Thoracic aorta (tissue), 2 donors: Measurements from ENCODE around the gene GDPD3. TPM values are rescaled to one million over a fixed set of nuclear protein-coding genes. Genes with fewer than 3 reads are reported as not detected.

ENCODE experiments used
- ATAC-seq: fragments of 150-250 bp; one replicate; pipeline ENCODE4 v1.8.0; 2017; ENCODE audit warnings: low read depth; ENCODE audit not compliant: insufficient number of reproducible peaks, low FRiP score
- DNase-seq: peaks from one replicate; pipeline ENCODE4 v3.0.0-alpha.2; 2020; ENCODE audit warnings: low spot score
- H3K27ac ChIP-seq, 2 donors: fragments of 200-600 bp; sonication (generic); 1 replicate in 1 of 2; 2 replicates in 1 of 2; pipeline ENCODE4 v1.5.1; 2016; ENCODE audit warnings: mild to moderate bottlenecking in 2 of 2, moderate library complexity in 2 of 2
- H3K27me3 ChIP-seq: fragments of 200-600 bp; sonication (generic); replicated peaks from 2 replicates; pipeline ENCODE4 v1.6.0; 2016; ENCODE audit warnings: mild to moderate bottlenecking; ENCODE audit not compliant: insufficient read depth
- H3K36me3 ChIP-seq: fragments of 200-600 bp; sonication (generic); one replicate; pipeline ENCODE4 v1.5.1; 2016
- H3K4me1 ChIP-seq, 2 donors: fragments of 200-600 bp; sonication (generic); 1 replicate in 1 of 2; 2 replicates in 1 of 2; pipeline versions ENCODE4 v1.5.1 to v1.6.0; 2016; ENCODE audit warnings: low read depth in 2 of 2, mild to moderate bottlenecking in 1 of 2; ENCODE audit not compliant: control insufficient read depth in 1 of 2
- H3K4me3 ChIP-seq: fragments of 200-600 bp; sonication (generic); 2 replicates; pipeline ENCODE4 v1.5.1; 2016; ENCODE audit warnings: mild to moderate bottlenecking
- H3K9me3 ChIP-seq: fragments of 200-600 bp; sonication (generic); 2 replicates; pipeline ENCODE4 v1.5.1; 2016
- total RNA-seq, 2 donors: library from RNA; depleted of rRNA; stranded (reverse); fragments of >200 nt; gene quantifications; one replicate each; pipeline versions ENCODE4 v1.1.0 to v1.2.3, GENCODE V29; 2016
- TF ChIP-seq, protein P1 (sequence below): fragments of 200-600 bp; sonication (generic); IDR thresholded peaks from one replicate; pipeline ENCODE4 v1.5.1; 2019; ENCODE audit warnings: antibody characterized with exemption

The GDPD3 gene
- total RNA-seq, 2 donors from 2014 or later, result 4.6 to 6.0 TPM

DNA sequence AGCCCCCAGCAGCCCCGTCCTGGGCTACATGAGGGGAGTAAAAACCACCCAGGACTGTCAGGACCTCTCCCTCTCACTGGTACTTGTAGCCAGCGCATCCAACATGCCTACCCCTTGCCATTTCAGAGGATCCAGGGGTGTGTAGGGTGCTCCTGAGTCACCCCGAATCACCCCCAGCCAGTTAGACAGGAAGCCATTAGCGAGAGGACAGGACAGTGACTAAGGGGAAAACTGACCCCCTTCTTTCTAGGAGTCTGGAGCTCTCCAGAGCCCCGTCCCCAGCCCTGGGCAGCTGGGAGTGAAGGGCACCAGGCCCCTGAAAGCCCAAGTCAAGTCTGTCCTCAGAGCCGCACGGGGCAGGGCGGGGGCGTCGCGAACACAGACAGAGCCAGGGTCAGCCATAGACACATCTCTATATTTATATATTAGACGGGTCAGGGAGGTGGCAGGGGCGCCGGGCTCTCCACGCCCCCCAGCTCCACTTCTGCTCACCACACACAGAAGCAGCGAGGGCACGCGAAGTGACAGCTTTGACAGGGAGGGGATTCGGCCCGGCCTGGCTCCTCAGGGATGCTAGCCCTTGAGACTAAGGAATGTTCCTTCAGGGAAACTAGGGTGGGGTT, 485 bp upstream of the GDPD3 start:
- H3K27ac ChIP-seq, result no peak overlapping the region
- ATAC-seq (no peak), DNase-seq (no peak)
- no peaks in the 10 kb centered on the region for H3K4me1 ChIP-seq
- TF ChIP-seq, protein P1, sequence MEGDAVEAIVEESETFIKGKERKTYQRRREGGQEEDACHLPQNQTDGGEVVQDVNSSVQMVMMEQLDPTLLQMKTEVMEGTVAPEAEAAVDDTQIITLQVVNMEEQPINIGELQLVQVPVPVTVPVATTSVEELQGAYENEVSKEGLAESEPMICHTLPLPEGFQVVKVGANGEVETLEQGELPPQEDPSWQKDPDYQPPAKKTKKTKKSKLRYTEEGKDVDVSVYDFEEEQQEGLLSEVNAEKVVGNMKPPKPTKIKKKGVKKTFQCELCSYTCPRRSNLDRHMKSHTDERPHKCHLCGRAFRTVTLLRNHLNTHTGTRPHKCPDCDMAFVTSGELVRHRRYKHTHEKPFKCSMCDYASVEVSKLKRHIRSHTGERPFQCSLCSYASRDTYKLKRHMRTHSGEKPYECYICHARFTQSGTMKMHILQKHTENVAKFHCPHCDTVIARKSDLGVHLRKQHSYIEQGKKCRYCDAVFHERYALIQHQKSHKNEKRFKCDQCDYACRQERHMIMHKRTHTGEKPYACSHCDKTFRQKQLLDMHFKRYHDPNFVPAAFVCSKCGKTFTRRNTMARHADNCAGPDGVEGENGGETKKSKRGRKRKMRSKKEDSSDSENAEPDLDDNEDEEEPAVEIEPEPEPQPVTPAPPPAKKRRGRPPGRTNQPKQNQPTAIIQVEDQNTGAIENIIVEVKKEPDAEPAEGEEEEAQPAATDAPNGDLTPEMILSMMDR, result no peak
- no peak overlapping the region for H3K4me3 ChIP-seq
- H3K36me3 ChIP-seq, result peaks cover 58% of the 10 kb centered on the region
- no peaks in the 10 kb centered on the region for H3K9me3 ChIP-seq
- H3K27me3 ChIP-seq, result no peaks in the 10 kb centered on the region

DNA sequence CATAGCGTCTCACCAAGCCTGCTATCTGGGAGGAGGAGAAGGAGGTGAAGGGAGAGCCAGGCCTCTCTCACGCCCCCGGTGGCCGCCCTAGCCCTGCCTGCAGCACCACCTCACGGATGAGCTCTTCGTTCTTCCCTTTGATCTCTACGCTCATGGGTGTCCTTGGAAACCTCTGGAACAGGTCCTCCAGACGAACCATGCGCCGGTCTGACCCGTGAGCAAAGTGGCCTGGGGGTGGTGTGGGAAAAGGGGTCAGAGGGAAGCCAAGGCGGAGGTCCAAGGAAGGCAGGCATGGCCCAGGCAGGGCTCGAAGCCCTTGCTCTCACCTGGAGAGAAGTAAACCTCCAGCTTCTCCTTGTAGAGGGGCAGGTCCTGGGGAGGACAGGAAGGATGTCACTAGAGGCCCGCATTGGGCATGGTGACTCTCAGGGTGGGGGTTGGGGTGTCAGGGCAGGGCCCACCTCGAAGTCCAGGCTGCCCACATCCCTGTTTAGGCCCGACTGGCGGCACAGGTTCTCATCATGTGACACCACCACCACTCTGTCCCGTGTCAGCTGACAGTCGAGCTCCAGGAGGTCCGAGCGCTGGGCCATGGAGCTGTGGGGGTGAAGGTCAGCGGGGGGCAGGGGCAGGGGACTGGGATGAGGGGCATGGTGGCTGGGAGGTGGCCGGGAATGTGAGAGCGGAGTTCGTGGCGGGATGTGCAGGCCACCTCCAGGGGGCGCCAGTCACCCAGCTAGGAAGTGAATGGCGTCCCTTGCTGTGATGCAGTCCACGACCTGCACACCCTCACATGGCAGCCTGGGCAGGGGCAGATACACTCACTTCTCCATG, 923 bp downstream of the GDPD3 start:
- H3K4me1 ChIP-seq, result no peaks in the 10 kb centered on the region
- no peak overlapping the region for H3K4me3 ChIP-seq
- H3K27me3 ChIP-seq, result no peaks in the 10 kb centered on the region
- H3K9me3 ChIP-seq, result no peaks in the 10 kb centered on the region
- DNase-seq, result no peak
- TF ChIP-seq, protein P1, result peak; percentile 69
- H3K27ac ChIP-seq, result no peak overlapping the region
- ATAC-seq, result no peak
- H3K36me3 ChIP-seq, result peaks cover 51% of the 10 kb centered on the region

DNA sequence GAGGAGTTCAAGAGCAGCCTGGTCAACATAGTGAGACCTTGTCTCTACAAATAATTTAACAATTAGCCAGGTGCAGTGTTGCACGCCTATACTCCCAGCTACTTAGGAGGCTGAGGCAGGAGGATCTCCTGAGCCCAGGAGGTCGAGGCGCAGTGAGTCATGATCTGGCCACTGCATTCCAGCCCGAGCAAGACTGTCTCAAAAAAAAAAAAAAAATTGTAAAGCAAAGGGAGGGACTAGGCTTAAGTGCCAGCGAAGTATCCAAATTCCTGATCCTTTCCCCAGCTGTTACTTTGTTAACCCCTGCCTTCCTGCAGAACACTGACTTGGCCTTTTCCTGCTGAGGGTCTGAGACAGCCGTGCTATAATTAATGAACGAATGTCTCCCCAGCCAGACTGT, 2.7 kb downstream of the GDPD3 start:
- H3K27me3 ChIP-seq, result no peaks in the 10 kb centered on the region
- TF ChIP-seq, protein P1, result no peak
- H3K27ac ChIP-seq, result no peak overlapping the region
- peaks cover 36% of the 10 kb centered on the region for H3K36me3 ChIP-seq
- H3K4me1 ChIP-seq, result no peaks in the 10 kb centered on the region
- DNase-seq (no peak), ATAC-seq (no peak)
- H3K4me3 ChIP-seq, result no peak overlapping the region
- no peaks in the 10 kb centered on the region for H3K9me3 ChIP-seq

DNA sequence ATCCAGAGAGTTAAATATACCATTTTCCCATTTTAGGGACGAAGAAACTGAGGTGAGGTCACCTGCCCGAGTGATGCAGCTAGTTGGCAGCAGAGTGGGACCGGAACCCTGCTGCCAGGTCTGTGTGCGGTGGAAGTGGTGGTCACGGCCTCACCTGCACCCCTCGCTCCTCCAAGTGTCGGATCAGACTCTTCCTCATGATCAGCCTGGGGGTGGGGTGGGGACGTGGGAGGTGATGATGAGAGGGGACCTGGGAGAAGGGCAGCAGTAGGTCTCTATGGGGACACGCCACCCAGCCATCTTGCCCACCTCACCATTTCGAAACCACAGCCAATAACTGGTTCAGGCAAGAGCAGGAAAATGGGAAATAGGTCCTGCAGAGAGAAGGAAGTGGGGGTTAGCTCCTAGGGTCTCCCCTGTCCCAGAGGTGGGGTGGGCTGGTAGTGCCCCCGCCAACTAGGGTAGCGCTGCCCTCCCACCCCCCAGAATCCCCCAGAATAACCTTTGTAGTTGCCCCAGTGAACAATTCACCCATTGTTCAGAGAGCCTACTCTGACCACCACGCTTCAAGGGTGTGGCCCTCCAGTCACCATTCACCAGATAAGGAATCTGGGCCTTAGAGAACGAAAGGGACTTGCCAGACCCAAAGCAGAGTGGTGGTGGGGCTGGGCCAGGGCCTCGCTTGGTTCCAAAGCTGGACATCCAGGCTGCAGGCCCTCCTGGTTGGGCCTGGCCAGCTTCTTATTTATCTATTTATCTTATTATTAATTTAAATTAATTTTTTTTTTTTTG, 5.1 kb downstream of the GDPD3 start:
- TF ChIP-seq, protein P1, result no peak
- DNase-seq (no peak), ATAC-seq (no peak)
- H3K27ac ChIP-seq, result no peak overlapping the region
- no peaks in the 10 kb centered on the region for H3K9me3 ChIP-seq
- no peak overlapping the region for H3K4me3 ChIP-seq
- no peaks in the 10 kb centered on the region for H3K4me1 ChIP-seq
- peaks cover 44% of the 10 kb centered on the region for H3K36me3 ChIP-seq
- H3K27me3 ChIP-seq, result no peaks in the 10 kb centered on the region

DNA sequence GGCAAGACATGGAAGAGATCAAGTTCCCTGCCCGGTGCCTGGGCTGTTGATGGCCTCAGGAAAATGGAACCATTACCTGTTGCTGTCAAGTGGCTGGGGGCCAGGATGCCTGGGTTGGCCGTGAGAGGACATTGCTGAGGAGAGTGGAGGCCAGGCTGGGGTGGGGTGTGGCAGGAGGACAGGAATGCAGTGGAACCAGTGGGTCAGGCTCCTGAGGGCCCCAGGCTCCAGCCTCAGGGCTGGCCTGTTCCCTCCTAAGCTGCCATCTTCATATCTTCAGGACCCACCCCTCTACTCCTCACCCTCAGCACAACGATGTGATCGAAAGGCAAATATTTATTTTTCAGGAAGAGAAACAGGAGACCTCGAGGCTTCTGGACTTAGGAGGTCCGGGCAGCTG, 8.8 kb downstream of the GDPD3 start:
- ATAC-seq (no peak), DNase-seq (no peak)
- H3K9me3 ChIP-seq, result no peaks in the 10 kb centered on the region
- H3K27me3 ChIP-seq, result no peaks in the 10 kb centered on the region
- TF ChIP-seq, protein P1, result no peak
- H3K27ac ChIP-seq, result no peak overlapping the region
- no peaks in the 10 kb centered on the region for H3K4me1 ChIP-seq
- H3K4me3 ChIP-seq, result no peak overlapping the region
- peaks cover 21% of the 10 kb centered on the region for H3K36me3 ChIP-seq
